Right lobe of liver (tissue), 4 donors: ENCODE data around the gene UBQLN1.

Experiments used
- POLR2A ChIP-seq: fragments of 450-650 bp; IDR thresholded peaks from one replicate; pipeline ENCODE4 v1.6.1; 2017; ENCODE audit warnings: antibody characterized with exemption, mild to moderate bottlenecking
- TF ChIP-seq, protein P1 (sequence below), 4 donors: fragments of 200-600 bp in 3 of 4; fragments of 450-650 bp in 1 of 4; IDR thresholded peaks; one replicate each; pipeline versions ENCODE4 v1.5.1 to v1.8.0; 2016 to 2022; ENCODE audit warnings: antibody characterized with exemption in 4 of 4, mild to moderate bottlenecking in 2 of 4
- donor health status: DM: no; HTN: no; CAD: no.
- donor health status: DM: no; HTN: no; CAD: no.
- donor health status: DM: no; HTN: yes; CAD: no.

DNA sequence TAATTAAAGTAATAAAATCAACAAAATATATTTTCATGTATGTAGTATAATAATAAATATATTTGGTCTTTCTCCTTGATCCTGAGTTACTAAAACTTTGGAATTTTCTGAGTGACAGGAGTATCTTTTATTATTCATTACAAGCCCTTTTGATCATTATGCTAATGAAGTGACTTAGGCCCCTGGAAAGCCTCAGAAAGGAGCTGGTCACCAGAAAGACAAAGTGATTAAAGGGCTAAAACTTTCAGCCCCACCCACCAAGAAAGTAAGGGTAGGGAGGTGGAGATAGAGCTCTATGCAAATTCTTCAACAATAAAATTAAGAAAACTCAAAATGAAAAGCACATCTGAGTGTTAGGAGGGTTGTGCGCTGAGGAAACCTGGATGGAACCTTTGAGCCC lies 27.5 kb downstream of the UBQLN1 start:
- TF ChIP-seq, protein P1, sequence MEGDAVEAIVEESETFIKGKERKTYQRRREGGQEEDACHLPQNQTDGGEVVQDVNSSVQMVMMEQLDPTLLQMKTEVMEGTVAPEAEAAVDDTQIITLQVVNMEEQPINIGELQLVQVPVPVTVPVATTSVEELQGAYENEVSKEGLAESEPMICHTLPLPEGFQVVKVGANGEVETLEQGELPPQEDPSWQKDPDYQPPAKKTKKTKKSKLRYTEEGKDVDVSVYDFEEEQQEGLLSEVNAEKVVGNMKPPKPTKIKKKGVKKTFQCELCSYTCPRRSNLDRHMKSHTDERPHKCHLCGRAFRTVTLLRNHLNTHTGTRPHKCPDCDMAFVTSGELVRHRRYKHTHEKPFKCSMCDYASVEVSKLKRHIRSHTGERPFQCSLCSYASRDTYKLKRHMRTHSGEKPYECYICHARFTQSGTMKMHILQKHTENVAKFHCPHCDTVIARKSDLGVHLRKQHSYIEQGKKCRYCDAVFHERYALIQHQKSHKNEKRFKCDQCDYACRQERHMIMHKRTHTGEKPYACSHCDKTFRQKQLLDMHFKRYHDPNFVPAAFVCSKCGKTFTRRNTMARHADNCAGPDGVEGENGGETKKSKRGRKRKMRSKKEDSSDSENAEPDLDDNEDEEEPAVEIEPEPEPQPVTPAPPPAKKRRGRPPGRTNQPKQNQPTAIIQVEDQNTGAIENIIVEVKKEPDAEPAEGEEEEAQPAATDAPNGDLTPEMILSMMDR (IDR thresholded peaks at IDR 0.05): no peak
- no peak for TF ChIP-seq POLR2A
